ENCODE results near the gene RBKS.
A peak's percentile ranks its signal among the peaks of the same experiment; 100 is the strongest.
"Not testable (repeated sequence)": the region's sequence is repeated elsewhere in the genome, so short reads cannot be mapped to it uniquely, and the experiment has no call there.

Gene RBKS

DNA sequence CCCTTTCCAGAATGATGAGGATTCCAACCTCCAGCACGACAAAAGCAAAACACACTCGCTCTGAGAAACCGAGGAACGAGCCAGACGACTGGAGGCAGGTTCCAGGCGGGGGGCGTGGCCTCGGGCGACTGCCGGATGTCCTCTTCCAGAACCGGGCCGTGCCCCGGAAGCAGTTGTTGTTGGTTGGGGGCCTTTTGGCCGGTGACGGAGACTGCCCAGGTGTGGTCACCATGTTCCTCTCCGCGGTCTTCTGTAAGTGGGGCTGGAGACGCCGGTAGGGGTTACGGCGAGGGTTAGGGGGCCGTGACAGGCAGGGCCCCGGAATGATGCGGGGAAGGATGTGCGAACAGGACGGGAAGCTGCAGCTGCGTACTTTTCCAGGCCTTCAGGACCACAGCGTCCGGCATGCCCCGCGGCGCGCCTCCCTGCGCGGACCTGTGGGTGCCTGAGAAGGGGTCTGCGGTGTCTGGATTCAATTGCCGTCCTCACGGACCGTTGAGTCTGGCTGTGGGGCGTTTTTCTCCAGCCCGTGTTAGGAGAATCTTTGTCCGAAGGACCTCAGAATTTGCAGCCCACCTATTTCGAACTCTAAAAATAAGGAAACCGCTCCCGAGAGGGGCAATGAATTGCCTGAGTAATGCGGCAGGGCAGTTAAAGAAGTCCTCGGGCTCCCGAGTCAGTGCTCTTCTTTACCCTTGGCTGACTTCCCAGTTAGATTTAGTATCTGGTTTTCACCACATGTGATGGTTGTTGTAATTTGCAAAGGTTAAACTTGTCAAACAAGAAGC lies 118.4 kb downstream of the RBKS start, which contains the start of gene MRPL33:
MRPL33 (plus strand) TSS at position 172 of the 788 bp plus-strand sequence; CDS start at position 231, 59 bp downstream.
- H3K36me3 Mint-ChIP-seq, result peaks cover 30% of the 10 kb centered on the region
- DNase-seq, result peak; percentile 95
- H3K27ac Mint-ChIP-seq, result peak within 1 kb of the TSS; percentile 96
- H3K27me3 Mint-ChIP-seq, result peaks cover 25% of the 10 kb centered on the region
- H3K4me3 Mint-ChIP-seq, result peak within 1 kb of the TSS; percentile 98
- peaks cover 33% of the 10 kb centered on the region for H3K4me1 Mint-ChIP-seq
- H3K9me3 Mint-ChIP-seq, result no peaks in the 10 kb centered on the region
- CTCF ChIA-PET, result interaction anchor here (1.1 kb wide), 1 partner anchor 17 kb away, joined by 3 read pairs; no protein-coding TSS in a partner anchor

GRCh38 chr2:27771202-27771547 lies 119.0 kb downstream of the RBKS start:
- Mint-ChIP-seq H3K4me1 (peaks cover 36% of the 10 kb centered on the region), H3K4me3 (peak overlapping the region; percentile 98), H3K9me3 (no peaks in the 10 kb centered on the region), H3K27ac (peak overlapping the region; percentile 96), H3K27me3 (peaks cover 28% of the 10 kb centered on the region), H3K36me3 (peaks cover 28% of the 10 kb centered on the region)
- CTCF ChIA-PET, result no interaction called here
- DNase-seq, result no peak

GRCh38 chr2:27766287-27766661 lies 123.9 kb downstream of the RBKS start:
- Mint-ChIP-seq H3K27ac (no peak overlapping the region), H3K4me1 (peaks cover 19% of the 10 kb centered on the region), H3K27me3 (peaks cover 41% of the 10 kb centered on the region), H3K9me3 (no peaks in the 10 kb centered on the region), H3K4me3 (no peak overlapping the region), H3K36me3 (no peaks in the 10 kb centered on the region)
- CTCF ChIA-PET, result no interaction called here
- no peak for DNase-seq

DNA sequence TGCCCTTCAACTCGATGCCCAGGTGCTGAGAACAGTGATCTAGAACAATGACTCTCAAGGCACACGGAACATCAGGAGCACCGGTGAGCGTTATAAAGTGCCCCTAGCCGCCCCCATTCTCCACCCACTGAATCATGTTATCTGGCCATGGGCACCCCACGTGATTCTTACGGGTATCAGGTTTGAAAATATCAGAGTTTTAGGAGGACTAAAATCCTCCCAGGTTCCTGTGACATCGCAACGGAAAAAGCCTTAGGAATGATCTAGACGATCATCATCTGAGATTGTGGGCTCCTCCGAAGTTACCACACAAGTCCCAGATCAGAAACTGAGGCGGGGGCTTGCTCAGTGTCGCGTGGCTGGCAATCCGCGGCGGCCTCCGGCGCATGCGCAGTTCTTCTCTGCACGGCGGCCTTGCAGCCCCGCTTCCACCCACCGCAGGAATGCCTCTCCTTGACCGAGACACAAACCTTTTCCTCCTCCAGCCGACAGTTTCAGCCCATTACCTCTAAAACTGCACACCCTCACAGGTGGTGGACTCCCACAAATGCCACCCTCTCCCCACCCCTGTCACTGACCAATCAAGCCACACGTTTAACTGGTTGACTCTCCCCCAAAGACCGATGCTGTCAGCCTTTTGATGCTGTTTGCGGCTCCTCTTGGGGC lies 124.4 kb downstream of the RBKS start:
- no peaks in the 10 kb centered on the region for H3K9me3 Mint-ChIP-seq
- no peaks in the 10 kb centered on the region for H3K36me3 Mint-ChIP-seq
- H3K27ac Mint-ChIP-seq, result no peak overlapping the region
- CTCF ChIA-PET, result interaction anchor here (1.8 kb wide), 1 partner anchor 12 kb away, joined by 8 read pairs; no protein-coding TSS in a partner anchor
- no peak overlapping the region for H3K4me3 Mint-ChIP-seq
- peaks cover 43% of the 10 kb centered on the region for H3K27me3 Mint-ChIP-seq
- H3K4me1 Mint-ChIP-seq, result peaks cover 14% of the 10 kb centered on the region
- DNase-seq, result peak; percentile 47

- DNase-seq, H3K36me3 Mint-ChIP-seq, H3K4me3 Mint-ChIP-seq, H3K27ac Mint-ChIP-seq, H3K9me3 Mint-ChIP-seq: not testable (repeated sequence)
- CTCF ChIA-PET, result interaction anchor here (1.8 kb wide), 1 partner anchor 10 kb away, joined by 8 read pairs; no protein-coding TSS in a partner anchor
- peaks cover 12% of the 10 kb centered on the region for H3K4me1 Mint-ChIP-seq
- H3K27me3 Mint-ChIP-seq, result peaks cover 43% of the 10 kb centered on the region
Observed at GRCh38 chr2:27764526-27764925, 125.7 kb downstream of the RBKS start.

GRCh38 chr2:27763907-27764267 lies 126.3 kb downstream of the RBKS start:
- Mint-ChIP-seq H3K36me3 (no peaks in the 10 kb centered on the region), H3K27me3 (peaks cover 39% of the 10 kb centered on the region), H3K9me3 (no peaks in the 10 kb centered on the region), H3K27ac (no peak overlapping the region), H3K4me1 (peaks cover 12% of the 10 kb centered on the region), H3K4me3 (no peak overlapping the region)
- no peak for DNase-seq
- CTCF ChIA-PET, result interaction anchor here (1.8 kb wide), 1 partner anchor 10 kb away, joined by 8 read pairs; no protein-coding TSS in a partner anchor

- no peak overlapping the region for H3K27ac Mint-ChIP-seq
- CTCF ChIA-PET, result interaction anchor here (1.8 kb wide), 1 partner anchor 9 kb away, joined by 8 read pairs; no protein-coding TSS in a partner anchor
Observed at GRCh38 chr2:27762951-27763906, 127.0 kb downstream of the RBKS start.

GRCh38 chr2:27756544-27757498 lies 133.4 kb downstream of the RBKS start:
- Mint-ChIP-seq H3K4me1 (peaks cover 4% of the 10 kb centered on the region), H3K9me3 (no peaks in the 10 kb centered on the region), H3K4me3 (no peak overlapping the region), H3K27ac (no peak overlapping the region), H3K36me3 (no peaks in the 10 kb centered on the region), H3K27me3 (peaks cover 39% of the 10 kb centered on the region)
- DNase-seq, result no peak
- CTCF ChIA-PET, result interaction anchor here (2.5 kb wide), 1 partner anchor 34 kb away, joined by 6 read pairs; no protein-coding TSS in a partner anchor

More at GRCh38 chr2:27762951-27763906, 127.0 kb downstream of the RBKS start:
- no peaks in the 10 kb centered on the region for H3K9me3 Mint-ChIP-seq
- H3K4me3 Mint-ChIP-seq, result no peak overlapping the region
- no peak for DNase-seq
- H3K4me1 Mint-ChIP-seq, result peaks cover 12% of the 10 kb centered on the region
- no peaks in the 10 kb centered on the region for H3K36me3 Mint-ChIP-seq
- H3K27me3 Mint-ChIP-seq, result peaks cover 36% of the 10 kb centered on the region

DNA sequence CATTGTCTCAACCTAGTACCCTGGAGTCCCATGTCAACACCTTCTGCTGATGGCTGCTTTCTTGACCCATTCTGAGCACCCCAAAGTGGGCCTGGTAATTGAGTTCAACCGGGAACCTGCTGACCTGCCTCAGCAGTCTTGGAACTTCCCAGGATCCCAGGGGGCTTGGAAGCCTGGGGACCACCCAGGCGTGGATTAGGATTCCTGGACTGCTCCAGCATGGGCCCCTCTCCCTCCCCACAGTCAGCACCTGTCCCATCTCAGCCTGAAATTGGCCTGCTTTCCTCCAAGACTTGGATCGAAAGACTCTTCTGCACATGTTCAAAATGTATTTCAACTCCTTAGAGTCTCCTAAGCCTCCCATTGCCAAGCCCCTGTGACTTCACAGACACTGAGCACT lies 134.1 kb downstream of the RBKS start:
- Mint-ChIP-seq H3K27me3 (peaks cover 40% of the 10 kb centered on the region), H3K27ac (no peak overlapping the region), H3K4me3 (no peak overlapping the region), H3K4me1 (peaks cover 4% of the 10 kb centered on the region), H3K9me3 (no peaks in the 10 kb centered on the region), H3K36me3 (no peaks in the 10 kb centered on the region)
- CTCF ChIA-PET, result interaction anchor here (2.5 kb wide), 1 partner anchor 33 kb away, joined by 6 read pairs; no protein-coding TSS in a partner anchor
- no peak for DNase-seq

- H3K4me1 Mint-ChIP-seq, result peaks cover 4% of the 10 kb centered on the region
- no peak overlapping the region for H3K4me3 Mint-ChIP-seq
- CTCF ChIA-PET, result interaction anchor here (0.7 to 2.5 kb wide), 15 partner anchors 10 to 698 kb away, joined by 3 to 24 read pairs (median 4); partner anchors contain the start of gene FOSL2
- H3K36me3 Mint-ChIP-seq, result no peaks in the 10 kb centered on the region
- no peak overlapping the region for H3K27ac Mint-ChIP-seq
- DNase-seq, result no peak
- peaks cover 40% of the 10 kb centered on the region for H3K27me3 Mint-ChIP-seq
- no peaks in the 10 kb centered on the region for H3K9me3 Mint-ChIP-seq
Observed at GRCh38 chr2:27754831-27755230, 135.4 kb downstream of the RBKS start.

DNA sequence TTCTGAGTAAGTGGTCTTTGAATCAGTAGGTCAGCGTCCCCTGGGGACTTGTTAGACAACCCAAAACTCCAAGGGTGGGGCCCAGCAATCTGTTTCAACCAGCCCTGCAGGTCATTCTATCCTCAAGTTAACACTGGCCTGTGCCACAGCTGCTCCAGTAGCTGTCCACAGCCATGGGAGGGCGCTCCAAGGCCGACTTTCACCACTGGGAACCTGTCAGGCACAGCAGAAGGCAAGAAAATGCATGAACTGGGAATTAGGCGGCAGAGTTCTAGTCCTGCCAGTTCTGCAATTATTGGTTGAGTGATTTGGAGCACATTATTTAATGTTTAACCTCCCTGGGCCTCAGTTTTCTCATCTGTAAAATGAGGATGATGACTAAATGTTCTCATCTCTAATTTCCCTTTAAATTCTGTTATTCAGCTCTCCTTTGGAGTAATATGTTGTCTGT lies 136.0 kb downstream of the RBKS start:
- Mint-ChIP-seq H3K9me3 (peaks cover 6% of the 10 kb centered on the region), H3K4me1 (peaks cover 4% of the 10 kb centered on the region), H3K4me3 (no peak overlapping the region), H3K27ac (no peak overlapping the region), H3K27me3 (peaks cover 46% of the 10 kb centered on the region), H3K36me3 (no peaks in the 10 kb centered on the region)
- CTCF ChIA-PET, result interaction anchor here (0.7 to 2.5 kb wide), 20 partner anchors 10 to 711 kb away, joined by 3 to 24 read pairs (median 4); partner anchors contain the start of gene FOSL2
- DNase-seq, result peak; percentile 87

DNA sequence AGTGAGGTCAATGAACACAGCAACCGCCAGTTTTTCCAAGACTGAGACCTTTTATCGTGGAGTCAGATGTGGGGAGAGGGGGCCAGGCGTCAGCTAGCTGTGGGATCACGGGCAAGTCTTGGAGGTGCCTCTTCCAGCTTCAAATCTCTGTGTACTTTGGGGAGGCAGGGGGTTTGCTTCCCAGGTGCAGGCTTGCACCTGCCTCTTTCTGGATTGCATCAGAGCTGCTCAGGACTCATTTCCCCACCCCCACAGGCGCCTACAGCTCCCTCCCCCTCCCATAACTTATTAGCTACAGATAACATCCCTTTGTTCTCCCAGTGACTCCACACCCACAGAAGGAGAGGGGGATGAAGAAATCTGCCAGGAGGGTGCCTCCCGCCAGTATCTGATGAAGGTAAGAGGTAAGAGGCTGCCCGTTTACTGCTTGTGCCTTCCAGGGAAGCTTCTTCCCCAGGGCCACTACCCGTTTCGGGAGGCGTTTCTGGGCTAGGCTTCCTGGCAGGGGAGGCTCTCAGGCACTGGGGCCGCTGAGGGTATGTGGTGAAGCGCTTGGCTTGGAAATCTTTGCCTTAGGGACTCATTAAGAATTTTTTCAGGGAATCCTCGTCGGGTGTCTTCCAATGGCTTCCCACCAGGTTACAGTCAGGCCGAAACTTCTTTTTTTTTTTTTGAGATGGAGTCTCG lies 137.5 kb downstream of the RBKS start:
- Mint-ChIP-seq H3K4me1 (peaks cover 4% of the 10 kb centered on the region), H3K27ac (no peak overlapping the region), H3K9me3 (peaks cover 13% of the 10 kb centered on the region), H3K36me3 (peaks cover 3% of the 10 kb centered on the region), H3K4me3 (no peak overlapping the region), H3K27me3 (peaks cover 55% of the 10 kb centered on the region)
- CTCF ChIA-PET, result interaction anchor here (0.7 to 2.5 kb wide), 4 partner anchors 49 to 700 kb away, joined by 3 to 14 read pairs (median 4); no protein-coding TSS in a partner anchor
- no peak for DNase-seq

All from activated naive CD4-positive, alpha-beta T cell treated with anti-CD3 and anti-CD28 coated beads, Interleukin-2, amount 10 ng/mL, durations not matched to agents 7 days and 5 days (primary cell).